ENCODE measurements around the gene ADAM17.
"Not testable (repeated sequence)": the region's sequence is repeated elsewhere in the genome, so short reads cannot be mapped to it uniquely, and the experiment has no call there.

ADAM17 gene

DNA sequence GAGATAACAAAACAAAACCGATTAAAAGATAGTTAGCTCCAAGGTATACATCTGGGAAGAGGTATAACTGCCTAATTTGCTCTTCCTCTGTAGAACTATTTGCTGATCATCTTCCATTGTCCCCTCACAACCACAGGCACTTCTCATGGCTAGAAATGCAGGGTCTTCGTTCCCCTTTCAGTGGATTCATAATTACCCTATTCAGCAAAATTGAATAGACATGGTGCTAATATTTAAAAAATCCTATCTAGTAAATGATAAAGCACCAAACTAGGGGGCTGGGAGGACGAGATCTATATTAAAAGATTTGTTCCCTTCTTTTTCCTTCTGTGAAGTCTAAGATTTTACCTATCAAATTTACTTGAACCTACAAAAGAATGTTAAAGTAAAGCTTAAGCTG, 30.8 kb upstream of the ADAM17 start:
- Histone ChIP-seq H3K36me3 (peaks cover 88% of the 10 kb centered on the region), H3K9me3 (ENCODE audit: severe bottlenecking) (no peaks in the 10 kb centered on the region)
- TF ChIP-seq, protein P1, sequence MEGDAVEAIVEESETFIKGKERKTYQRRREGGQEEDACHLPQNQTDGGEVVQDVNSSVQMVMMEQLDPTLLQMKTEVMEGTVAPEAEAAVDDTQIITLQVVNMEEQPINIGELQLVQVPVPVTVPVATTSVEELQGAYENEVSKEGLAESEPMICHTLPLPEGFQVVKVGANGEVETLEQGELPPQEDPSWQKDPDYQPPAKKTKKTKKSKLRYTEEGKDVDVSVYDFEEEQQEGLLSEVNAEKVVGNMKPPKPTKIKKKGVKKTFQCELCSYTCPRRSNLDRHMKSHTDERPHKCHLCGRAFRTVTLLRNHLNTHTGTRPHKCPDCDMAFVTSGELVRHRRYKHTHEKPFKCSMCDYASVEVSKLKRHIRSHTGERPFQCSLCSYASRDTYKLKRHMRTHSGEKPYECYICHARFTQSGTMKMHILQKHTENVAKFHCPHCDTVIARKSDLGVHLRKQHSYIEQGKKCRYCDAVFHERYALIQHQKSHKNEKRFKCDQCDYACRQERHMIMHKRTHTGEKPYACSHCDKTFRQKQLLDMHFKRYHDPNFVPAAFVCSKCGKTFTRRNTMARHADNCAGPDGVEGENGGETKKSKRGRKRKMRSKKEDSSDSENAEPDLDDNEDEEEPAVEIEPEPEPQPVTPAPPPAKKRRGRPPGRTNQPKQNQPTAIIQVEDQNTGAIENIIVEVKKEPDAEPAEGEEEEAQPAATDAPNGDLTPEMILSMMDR (IDR thresholded peaks at IDR 0.05; ENCODE audit: low read depth, low read length), result no peak

DNA sequence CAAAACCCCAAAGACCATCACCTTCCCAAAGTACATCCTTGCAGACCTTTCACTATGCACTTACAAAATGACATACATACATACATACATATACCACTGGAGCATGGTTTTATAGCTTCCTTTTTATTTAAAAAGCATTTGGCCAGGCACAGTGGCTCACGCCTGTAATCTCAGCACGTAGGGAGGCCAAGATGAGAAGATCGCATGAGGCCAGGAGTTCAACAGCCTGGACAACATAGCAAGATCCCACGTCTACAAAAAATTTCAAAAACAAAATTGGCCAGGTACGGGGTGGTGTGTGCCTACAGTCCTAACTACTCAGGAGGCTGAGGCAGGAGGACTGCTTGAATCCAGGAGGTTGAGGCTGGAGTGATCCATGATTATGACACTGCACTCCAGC, 29.9 kb upstream of the ADAM17 start:
- no peaks in the 10 kb centered on the region for H3K27me3 ChIP-seq (ENCODE audit: insufficient read depth, low read depth, severe bottlenecking)
- H3K36me3 ChIP-seq, result peaks cover 82% of the 10 kb centered on the region
- no peak overlapping the region for H3K4me3 ChIP-seq (ENCODE audit: low read depth, low read length)
- DNase-seq, result no peak
- H3K27ac ChIP-seq, result no peak overlapping the region
- no peaks in the 10 kb centered on the region for H3K9me3 ChIP-seq (ENCODE audit: severe bottlenecking)
- TF ChIP-seq, protein P1 (IDR thresholded peaks at IDR 0.05; ENCODE audit: low read depth, low read length), result no peak

More for the DNA sequence above, 30.8 kb upstream of the ADAM17 start:
- no peak for DNase-seq
- Histone ChIP-seq H3K27me3 (ENCODE audit: insufficient read depth, low read depth, severe bottlenecking) (no peaks in the 10 kb centered on the region), H3K4me3 (ENCODE audit: low read depth, low read length) (no peak overlapping the region), H3K27ac (no peak overlapping the region)

DNA sequence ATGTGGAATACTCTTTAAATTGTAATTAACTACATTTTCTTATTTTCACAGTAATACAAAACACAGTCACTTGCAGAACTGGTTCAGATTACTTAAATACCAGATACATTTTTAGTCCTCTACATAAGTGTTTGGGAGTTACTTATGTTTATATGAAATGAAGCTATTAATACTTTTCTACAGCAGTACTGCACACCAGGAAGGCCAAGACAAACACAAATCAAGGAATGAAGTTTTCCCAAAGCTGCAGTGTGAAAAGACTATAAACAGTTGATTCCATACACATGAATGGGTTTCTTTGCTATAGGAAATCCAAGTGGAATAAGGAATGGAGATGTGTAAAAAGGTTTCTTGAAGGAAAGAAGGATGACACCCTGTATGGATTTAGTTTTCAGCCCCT, 29.3 kb upstream of the ADAM17 start:
- not testable (repeated sequence) for H3K4me3 ChIP-seq (ENCODE audit: low read depth, low read length); H3K27me3 ChIP-seq (ENCODE audit: insufficient read depth, low read depth, severe bottlenecking); DNase-seq; H3K9me3 ChIP-seq (ENCODE audit: severe bottlenecking); H3K27ac ChIP-seq
- H3K36me3 ChIP-seq, result peaks cover 76% of the 10 kb centered on the region

GRCh38 chr2:9582624-9583023, 27.0 kb upstream of the ADAM17 start:
- Histone ChIP-seq H3K27me3 (ENCODE audit: insufficient read depth, low read depth, severe bottlenecking) (no peaks in the 10 kb centered on the region), H3K9me3 (ENCODE audit: severe bottlenecking) (no peaks in the 10 kb centered on the region), H3K36me3 (peaks cover 54% of the 10 kb centered on the region), H3K27ac (no peak overlapping the region), H3K4me3 (ENCODE audit: low read depth, low read length) (no peak overlapping the region)
- TF ChIP-seq, protein P1 (IDR thresholded peaks at IDR 0.05; ENCODE audit: low read depth, low read length), result no peak
- no peak for DNase-seq

DNA sequence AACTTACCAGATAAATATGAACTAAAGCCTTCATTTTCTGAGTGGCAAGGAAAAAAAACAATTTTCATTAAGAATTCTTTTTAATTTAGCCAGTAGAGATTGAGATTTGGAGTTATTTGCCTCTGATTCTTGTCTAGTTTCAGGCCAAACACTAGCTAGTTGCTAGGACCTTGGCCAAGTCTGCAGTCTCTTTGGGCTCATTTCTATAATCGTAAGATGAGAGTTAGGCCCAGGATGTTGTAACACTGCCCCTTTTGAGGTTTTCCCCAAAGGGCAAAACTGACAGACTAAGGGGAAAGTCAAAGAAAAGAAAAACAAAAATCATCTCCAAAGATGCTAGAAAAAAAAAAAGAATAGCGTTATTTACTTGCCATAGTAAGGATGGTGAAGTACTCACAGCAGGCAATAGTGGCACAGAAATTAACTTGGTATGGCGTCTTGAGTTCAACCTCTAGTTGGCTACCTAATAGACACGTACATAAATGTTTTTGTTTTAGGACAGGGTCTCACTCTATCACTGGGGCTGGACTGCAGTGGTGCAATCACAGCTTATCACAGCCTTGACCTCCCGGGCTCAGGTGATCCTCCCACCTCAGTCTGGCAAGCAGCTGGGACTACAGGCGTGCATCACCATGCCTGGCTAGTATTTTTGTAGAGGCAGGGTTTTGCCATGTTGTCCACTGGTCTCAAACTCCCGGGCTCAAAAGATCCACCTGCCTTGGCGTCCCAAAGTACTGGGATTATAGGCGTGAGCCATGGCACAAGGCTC, 23.0 kb upstream of the ADAM17 start:
- H3K4me3 ChIP-seq (ENCODE audit: low read depth, low read length), result no peak overlapping the region
- peaks cover 21% of the 10 kb centered on the region for H3K36me3 ChIP-seq
- DNase-seq, result no peak
- no peak overlapping the region for H3K27ac ChIP-seq
- H3K9me3 ChIP-seq (ENCODE audit: severe bottlenecking), result no peaks in the 10 kb centered on the region
- TF ChIP-seq, protein P1 (IDR thresholded peaks at IDR 0.05; ENCODE audit: low read depth, low read length), result no peak
- H3K27me3 ChIP-seq (ENCODE audit: insufficient read depth, low read depth, severe bottlenecking), result no peaks in the 10 kb centered on the region

GRCh38 chr2:9574331-9574730, 18.7 kb upstream of the ADAM17 start:
- Histone ChIP-seq H3K36me3 (no peaks in the 10 kb centered on the region), H3K27ac (no peak overlapping the region), H3K4me3 (ENCODE audit: low read depth, low read length) (no peak overlapping the region), H3K27me3 (ENCODE audit: insufficient read depth, low read depth, severe bottlenecking) (no peaks in the 10 kb centered on the region), H3K9me3 (ENCODE audit: severe bottlenecking) (no peaks in the 10 kb centered on the region)
- TF ChIP-seq, protein P1 (IDR thresholded peaks at IDR 0.05; ENCODE audit: low read depth, low read length), result no peak
- DNase-seq, result no peak
